Measurements from ENCODE around the gene NMNAT3. TPM values are rescaled to one million over a fixed set of nuclear protein-coding genes. Genes with fewer than 3 reads are reported as not detected.

The NMNAT3 gene
- total and polyA plus RNA-seq, 2 donors from 2014 or later, result 6.4 to 13.8 TPM

GRCh38 chr3:139608108-139608380, 69.7 kb downstream of the NMNAT3 start:
- DNase-seq (no peak), FAIRE-seq (no peak)
- no peaks in the 10 kb centered on the region for H3K9me3 ChIP-seq (ENCODE audit: control insufficient read depth in 2 of 3, insufficient read depth in 1 of 3, low read length in 3 of 3)
- H3K4me1 ChIP-seq (ENCODE audit: control insufficient read depth in 2 of 3, insufficient read depth in 2 of 3, low read depth in 1 of 3, low read length in 3 of 3), result peaks cover 0 to 2% (median 0%) of the 10 kb centered on the region in 3 donors
- no peak overlapping the region for H3K9ac ChIP-seq (ENCODE audit: low read length in 3 of 3)
- TF ChIP-seq CTCF (IDR thresholded peaks at IDR 0.05; ENCODE audit: borderline replicate concordance, extremely low read depth, insufficient read depth), result no peak
- H3K27me3 ChIP-seq (ENCODE audit: control insufficient read depth, insufficient read depth, low read length), result no peaks in the 10 kb centered on the region
- H3K4me3 ChIP-seq (ENCODE audit: low read length in 3 of 3), result no peak overlapping the region
- intact Hi-C loops (cut with DNase I), result no loop called here
- H3K27ac ChIP-seq (ENCODE audit: low read depth in 2 of 2, low read length in 2 of 2), result no peak overlapping the region
- H3K36me3 ChIP-seq (ENCODE audit: control insufficient read depth in 2 of 3, insufficient read depth in 3 of 3, low read length in 3 of 3), result no peaks in the 10 kb centered on the region

- H3K36me3 ChIP-seq (ENCODE audit: control insufficient read depth in 2 of 3, insufficient read depth in 3 of 3, low read length in 3 of 3), result no peaks in the 10 kb centered on the region
- H3K9ac ChIP-seq (ENCODE audit: low read length in 3 of 3), result no peak overlapping the region
- no peak overlapping the region for H3K4me3 ChIP-seq (ENCODE audit: low read length in 3 of 3)
- no peaks in the 10 kb centered on the region for H3K27me3 ChIP-seq (ENCODE audit: control insufficient read depth, insufficient read depth, low read length)
- no peak for DNase-seq
- FAIRE-seq, result no peak
- intact Hi-C loops (cut with DNase I), result no loop called here
- H3K4me1 ChIP-seq (ENCODE audit: control insufficient read depth in 2 of 3, insufficient read depth in 2 of 3, low read depth in 1 of 3, low read length in 3 of 3), result peaks cover 0 to 2% (median 0%) of the 10 kb centered on the region in 3 donors
- TF ChIP-seq CTCF (IDR thresholded peaks at IDR 0.05; ENCODE audit: borderline replicate concordance, extremely low read depth, insufficient read depth), result no peak
- no peaks in the 10 kb centered on the region for H3K9me3 ChIP-seq (ENCODE audit: control insufficient read depth in 2 of 3, insufficient read depth in 1 of 3, low read length in 3 of 3)
- no peak overlapping the region for H3K27ac ChIP-seq (ENCODE audit: low read depth in 2 of 2, low read length in 2 of 2)
These were observed 70.3 kb downstream of the NMNAT3 start for GRCh38 chr3:139607257-139608107.

- Histone ChIP-seq H3K27ac (ENCODE audit: low read depth in 2 of 2, low read length in 2 of 2) (no peak overlapping the region), H3K4me3 (ENCODE audit: low read length in 3 of 3) (no peak overlapping the region), H3K36me3 (ENCODE audit: control insufficient read depth in 2 of 3, insufficient read depth in 3 of 3, low read length in 3 of 3) (no peaks in the 10 kb centered on the region), H3K9me3 (ENCODE audit: control insufficient read depth in 2 of 3, insufficient read depth in 1 of 3, low read length in 3 of 3) (no peaks in the 10 kb centered on the region), H3K4me1 (ENCODE audit: control insufficient read depth in 2 of 3, insufficient read depth in 2 of 3, low read depth in 1 of 3, low read length in 3 of 3) (peaks cover 0 to 2% (median 0%) of the 10 kb centered on the region in 3 donors), H3K9ac (ENCODE audit: low read length in 3 of 3) (no peak overlapping the region), H3K27me3 (ENCODE audit: control insufficient read depth, insufficient read depth, low read length) (no peaks in the 10 kb centered on the region)
- intact Hi-C loops (cut with DNase I), result no loop called here
- FAIRE-seq (no peak), DNase-seq (no peak)
- no peak for TF ChIP-seq CTCF (IDR thresholded peaks at IDR 0.05; ENCODE audit: borderline replicate concordance, extremely low read depth, insufficient read depth)
These were observed 75.8 kb downstream of the NMNAT3 start for GRCh38 chr3:139602003-139602402.

All from kidney (tissue), 14 donors.